IMR-90 (cell line): ENCODE results near the gene LDLRAD4. TPM values are rescaled to one million over a fixed set of nuclear protein-coding genes. Genes with fewer than 3 reads are reported as not detected.

Experiments used
- ATAC-seq: fragments of 200-7000 bp; cut with Tn5 transposase; 2 replicates; pipeline ENCODE4 v1.9.1; 2020; ENCODE audit warnings: low read depth, mild to moderate bottlenecking, moderate library complexity
- BruUV-seq: library from RNA; stranded (reverse); fragments of 400-500 nt; replicated peaks from 2 replicates; lab custom pipeline; 2021; lab: Mats Ljungman, UMichigan
- CTCF ChIA-PET: fragments of 300-600 bp; formaldehyde crosslinking; extraction: SDS; loops from one replicate; lab custom pipeline; 2021; ENCODE audit warnings: antibody characterized with exemption; lab: Yijun Ruan, JAX
- POLR2A ChIA-PET: fragments of 300-600 bp; sonication (Branson Sonifier 250); formaldehyde crosslinking; loops from one replicate; lab custom pipeline; 2022; ENCODE audit warnings: antibody characterized with exemption; ENCODE audit not compliant: unreplicated experiment; lab: Charles Lee
- DNase-seq: peaks from one replicate; pipeline ENCODE4 v3.0.0; 2013
- H2AFZ ChIP-seq: replicated peaks from 2 replicates; pipeline ENCODE3; 2013; ENCODE audit warnings: low read length, mild to moderate bottlenecking; ENCODE audit not compliant: poor library complexity
- H2AK5ac ChIP-seq: 2 replicates; pipeline ENCODE4 v1.6.1; 2013; ENCODE audit warnings: low read depth, low read length, inconsistent platforms
- H2AK9ac ChIP-seq: replicated peaks from 2 replicates; pipeline ENCODE3; 2013; ENCODE audit warnings: mild to moderate bottlenecking, low read depth, low read length, moderate library complexity; ENCODE audit not compliant: poor library complexity
- H2BK120ac ChIP-seq: 2 replicates; pipeline ENCODE4 v1.6.1; 2013; ENCODE audit warnings: low read depth, low read length, inconsistent platforms
- H2BK15ac ChIP-seq: 3 replicates; pipeline ENCODE4 v1.6.1; 2013; ENCODE audit warnings: low read depth, low read length, inconsistent platforms
- H2BK20ac ChIP-seq: 2 replicates; pipeline ENCODE4 v1.6.1; 2013; ENCODE audit warnings: low read depth, mild to moderate bottlenecking, inconsistent platforms, low read length, moderate library complexity
- H2BK5ac ChIP-seq: 2 replicates; pipeline ENCODE4 v1.6.1; 2013; ENCODE audit warnings: mild to moderate bottlenecking, low read depth, low read length, inconsistent platforms; ENCODE audit not compliant: poor library complexity, severe bottlenecking
- H3K14ac ChIP-seq: replicated peaks from 2 replicates; pipeline ENCODE4 v1.6.1; 2013; ENCODE audit warnings: low read depth, low read length, inconsistent platforms
- H3K18ac ChIP-seq: 2 replicates; pipeline ENCODE4 v1.6.1; 2013; ENCODE audit warnings: low read depth, low read length, control low read depth
- H3K23ac ChIP-seq: 2 replicates; pipeline ENCODE4 v1.6.1; 2013; ENCODE audit warnings: low read depth, low read length, inconsistent platforms
- H3K27ac ChIP-seq: 2 replicates; pipeline ENCODE4 v1.5.1; 2013; ENCODE audit warnings: mild to moderate bottlenecking, control low read depth, low read length; ENCODE audit not compliant: insufficient read depth
- H3K27me3 ChIP-seq: 2 replicates; pipeline ENCODE4 v1.6.1; 2013; ENCODE audit warnings: low read length; ENCODE audit not compliant: control insufficient read depth, insufficient read depth
- H3K36me3 ChIP-seq: 2 replicates; pipeline ENCODE4 v1.6.1; 2013; ENCODE audit warnings: low read length, mixed read lengths; ENCODE audit not compliant: control insufficient read depth, insufficient read depth
- H3K4ac ChIP-seq: 2 replicates; pipeline ENCODE4 v1.6.1; 2013; ENCODE audit warnings: low read depth, low read length, inconsistent platforms
- H3K4me1 ChIP-seq: 2 replicates; pipeline ENCODE4 v1.6.1; 2013; ENCODE audit warnings: low read length, mixed read lengths; ENCODE audit not compliant: control insufficient read depth, insufficient read depth
- H3K4me2 ChIP-seq: 2 replicates; pipeline ENCODE4 v1.6.1; 2013; ENCODE audit warnings: low read depth, mild to moderate bottlenecking, control low read depth, low read length, moderate library complexity
- H3K4me3 ChIP-seq: 2 replicates; pipeline ENCODE4 v1.5.1; 2013; ENCODE audit warnings: low read depth, mild to moderate bottlenecking, control low read depth, low read length, moderate library complexity; ENCODE audit not compliant: insufficient read depth
- H3K56ac ChIP-seq: 2 replicates; pipeline ENCODE4 v1.6.1; 2013; ENCODE audit warnings: low read length, inconsistent platforms; ENCODE audit not compliant: insufficient read depth; ENCODE audit errors: extremely low read depth
- H3K79me1 ChIP-seq, 2 experiments: 2 replicates each; pipeline ENCODE4 v1.6.1; 2013; ENCODE audit warnings: low read length in 2 of 2, inconsistent platforms in 1 of 2, low read depth in 1 of 2
- H3K9ac ChIP-seq: 2 replicates; pipeline ENCODE4 v1.6.1; 2013; ENCODE audit warnings: low read depth, low read length, control low read depth
- H3K9me1 ChIP-seq: 2 replicates; pipeline ENCODE4 v1.6.1; 2013; ENCODE audit warnings: low read length, inconsistent platforms; ENCODE audit not compliant: insufficient read depth
- H3K9me3 ChIP-seq: 2 replicates; pipeline ENCODE4 v1.6.1; 2013; ENCODE audit warnings: low read length; ENCODE audit not compliant: control insufficient read depth, insufficient read depth
- H4K20me1 ChIP-seq: 2 replicates; pipeline ENCODE4 v1.6.1; 2013; ENCODE audit warnings: low read length, inconsistent platforms; ENCODE audit not compliant: insufficient read depth
- H4K5ac ChIP-seq: 2 replicates; pipeline ENCODE4 v1.6.1; 2013; ENCODE audit warnings: mild to moderate bottlenecking, low read depth, low read length, control low read depth
- H4K8ac ChIP-seq, 2 experiments: 2 replicates each; pipeline ENCODE4 v1.6.1; 2013; ENCODE audit warnings: low read depth in 2 of 2, low read length in 2 of 2, control low read depth in 1 of 2, inconsistent platforms in 1 of 2
- H4K91ac ChIP-seq: 2 replicates; pipeline ENCODE4 v1.6.1; 2013; ENCODE audit warnings: low read depth, low read length, inconsistent platforms; ENCODE audit not compliant: insufficient read depth
- BHLHE40 ChIP-seq: fragments of 150-350 bp; IDR thresholded peaks from 2 replicates; pipeline ENCODE4 v1.6.1; 2016; ENCODE audit warnings: mild to moderate bottlenecking, low read depth, low read length
- CHD1 ChIP-seq: IDR thresholded peaks from 2 replicates; pipeline ENCODE4 v1.6.1; 2012; ENCODE audit warnings: low read depth, low read length, improper control_type of control experiment
- MAZ ChIP-seq: IDR thresholded peaks from 2 replicates; pipeline ENCODE4 v1.6.1; 2012; ENCODE audit warnings: low read depth, mild to moderate bottlenecking, low read length, improper control_type of control experiment, moderate library complexity, borderline replicate concordance
- POLR2A ChIP-seq: IDR thresholded peaks from 2 replicates; pipeline ENCODE4 v1.6.1; 2012; ENCODE audit warnings: mild to moderate bottlenecking, low read depth, low read length
- WGBS, 2 experiments: methylation state at CpG; one replicate each; pipeline versions ENCODE4 v1.1.5 to v1.1.7; 2013; ENCODE audit warnings: missing lambda C conversion rate in 2 of 2; ENCODE audit not compliant: insufficient read length in 1 of 2; ENCODE audit errors: extremely low coverage in 2 of 2; 5-methylcytosine and 5-hydroxymethylcytosine counted together
- dilution Hi-C: fragments of 300-500 bp; cut with HindIII; formaldehyde crosslinking; loops from one replicate; pipeline ENCODE4 v1.14.3; 2018; ENCODE audit warnings: low sequenced_read_pairs; ENCODE audit not compliant: unreplicated experiment
- in situ Hi-C: fragments of 300-500 bp; cut with MboI; formaldehyde crosslinking; loops from 3 replicates; pipeline ENCODE4 v1.14.3; 2019; ENCODE audit warnings: low sequenced_read_pairs, inconsistent platforms, mixed read lengths
- intact Hi-C: fragments of 100-400 bp; cut with micrococcal nuclease; formaldehyde crosslinking; loops from 2 replicates; pipeline ENCODE4 v1.10.0; 2022
- polyA plus RNA-seq, 3 experiments: library from polyadenylated mRNA; depleted of rRNA; stranded (reverse); fragments of >200 nt; gene quantifications; 2 replicates each; pipeline ENCODE4 v1.2.3, GENCODE V29; 2012; ENCODE audit warnings: low replicate concordance in 1 of 3
- total RNA-seq: library from RNA; depleted of rRNA; stranded (reverse); fragments of >200 nt; gene quantifications from 2 replicates; pipeline ENCODE4 v1.2.3, GENCODE V29; 2012

The LDLRAD4 gene
- total and polyA plus RNA-seq, 2 of the 4 experiments (the other 2 are of a cell fraction), result not detected

DNA sequence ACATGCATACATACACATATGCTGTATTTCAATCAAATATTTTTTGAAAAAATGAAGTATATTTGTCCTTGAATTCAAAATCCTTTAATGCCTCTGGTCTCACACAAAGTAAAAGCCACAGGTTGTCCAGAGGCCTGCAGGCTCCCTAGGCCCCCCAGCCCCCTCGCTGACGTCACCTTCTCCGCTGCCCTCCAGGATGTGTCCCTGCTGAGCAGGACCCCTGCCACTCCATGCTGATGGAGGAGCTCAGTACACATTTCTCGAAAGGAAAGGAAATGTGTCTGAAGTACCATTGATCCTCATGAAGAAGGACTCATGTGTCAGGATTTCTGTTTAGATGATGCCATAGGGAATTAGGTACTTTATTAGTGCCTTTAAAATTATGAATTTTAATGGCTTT lies 212.1 kb downstream of the LDLRAD4 start:
- H2BK15ac ChIP-seq, result no peak overlapping the region
- ChIA-PET CTCF (no interaction called here), POLR2A (no interaction called here)
- in situ Hi-C loops (no loop called here), intact Hi-C loops (no loop called here), dilution Hi-C loops (no loop called here)
- no peak overlapping the region for H3K23ac ChIP-seq
- no peak for ATAC-seq
- no peak overlapping the region for H3K4me2 ChIP-seq
- no TSS peak for BruUV-seq
- WGBS, 2 experiments, result no CpG with 5 or more reads among the region's 4 CpGs
- TF ChIP-seq CHD1, result no peak
- TF ChIP-seq MAZ, result no peak
- no peak for TF ChIP-seq BHLHE40
- no peak for TF ChIP-seq POLR2A
- H3K9me1 ChIP-seq, result no peaks in the 10 kb centered on the region
- H3K36me3 ChIP-seq, result no peaks in the 10 kb centered on the region
- no peak overlapping the region for H4K91ac ChIP-seq
- no peak overlapping the region for H2AK9ac ChIP-seq
- H3K9ac ChIP-seq, result no peak overlapping the region
- no peak overlapping the region for H4K5ac ChIP-seq
- H3K27ac ChIP-seq, result no peak overlapping the region
- H3K4me3 ChIP-seq, result no peak overlapping the region
- no peaks in the 10 kb centered on the region for H3K9me3 ChIP-seq
- no peak overlapping the region for H2BK5ac ChIP-seq
- H3K4ac ChIP-seq, result no peak overlapping the region
- H2BK120ac ChIP-seq, result no peak overlapping the region
- H4K20me1 ChIP-seq, result no peaks in the 10 kb centered on the region
- H3K14ac ChIP-seq, result no peak overlapping the region
- H2BK20ac ChIP-seq, result no peak overlapping the region
- no peak for DNase-seq
- no peak overlapping the region for H4K8ac ChIP-seq
- no peak overlapping the region for H2AFZ ChIP-seq
- H3K56ac ChIP-seq, result no peak overlapping the region
- H2AK5ac ChIP-seq, result no peak overlapping the region
- no peak overlapping the region for H3K18ac ChIP-seq
- no peaks in the 10 kb centered on the region for H3K27me3 ChIP-seq
- no peaks in the 10 kb centered on the region for H3K79me1 ChIP-seq
- no peaks in the 10 kb centered on the region for H3K4me1 ChIP-seq
